ENCODE data around the gene PDE6C.

PDE6C gene

GRCh38 chr10:93620925-93621324 lies 8.6 kb downstream of the PDE6C start:
- no peaks in the 10 kb centered on the region for H3K4me1 ChIP-seq (ENCODE audit: control insufficient read depth in 5 of 5, insufficient read depth in 5 of 5, low read length in 5 of 5)
- H3K27ac ChIP-seq (ENCODE audit: low read depth, low read length), result no peak overlapping the region
- no peak overlapping the region for H3K4me3 ChIP-seq (ENCODE audit: low read depth in 1 of 5, low read length in 5 of 5)
- H3K9ac ChIP-seq (ENCODE audit: low read length in 5 of 5), result no peak overlapping the region
- no peaks in the 10 kb centered on the region for H3K27me3 ChIP-seq (ENCODE audit: control insufficient read depth in 5 of 5, insufficient read depth in 4 of 5, low read length in 5 of 5)
- no peaks in the 10 kb centered on the region for H3K36me3 ChIP-seq (ENCODE audit: control insufficient read depth in 5 of 5, insufficient read depth in 5 of 5, low read length in 5 of 5)
- H3K9me3 ChIP-seq (ENCODE audit: control insufficient read depth in 5 of 5, low read length in 5 of 5), result no peaks in the 10 kb centered on the region

- H3K4me3 ChIP-seq (ENCODE audit: low read depth in 1 of 5, low read length in 5 of 5), result no peak overlapping the region
- H3K36me3 ChIP-seq (ENCODE audit: control insufficient read depth in 5 of 5, insufficient read depth in 5 of 5, low read length in 5 of 5), result no peaks in the 10 kb centered on the region
- H3K27ac ChIP-seq (ENCODE audit: low read depth, low read length), result no peak overlapping the region
- no peaks in the 10 kb centered on the region for H3K4me1 ChIP-seq (ENCODE audit: control insufficient read depth in 5 of 5, insufficient read depth in 5 of 5, low read length in 5 of 5)
- no peaks in the 10 kb centered on the region for H3K27me3 ChIP-seq (ENCODE audit: control insufficient read depth in 5 of 5, insufficient read depth in 4 of 5, low read length in 5 of 5)
- H3K9ac ChIP-seq (ENCODE audit: low read length in 5 of 5), result no peak overlapping the region
- H3K9me3 ChIP-seq (ENCODE audit: control insufficient read depth in 5 of 5, low read length in 5 of 5), result no peaks in the 10 kb centered on the region
Measured at GRCh38 chr10:93622942-93623341, 10.6 kb downstream of the PDE6C start.

GRCh38 chr10:93628858-93629257 lies 16.5 kb downstream of the PDE6C start:
- no peaks in the 10 kb centered on the region for H3K36me3 ChIP-seq (ENCODE audit: control insufficient read depth in 5 of 5, insufficient read depth in 5 of 5, low read length in 5 of 5)
- no peaks in the 10 kb centered on the region for H3K9me3 ChIP-seq (ENCODE audit: control insufficient read depth in 5 of 5, low read length in 5 of 5)
- no peak overlapping the region for H3K27ac ChIP-seq (ENCODE audit: low read depth, low read length)
- peaks cover 0 to 10% (median 0%) of the 10 kb centered on the region in 5 donors for H3K27me3 ChIP-seq (ENCODE audit: control insufficient read depth in 5 of 5, insufficient read depth in 4 of 5, low read length in 5 of 5)
- no peak overlapping the region for H3K4me3 ChIP-seq (ENCODE audit: low read depth in 1 of 5, low read length in 5 of 5)
- H3K9ac ChIP-seq (ENCODE audit: low read length in 5 of 5), result no peak overlapping the region
- no peaks in the 10 kb centered on the region for H3K4me1 ChIP-seq (ENCODE audit: control insufficient read depth in 5 of 5, insufficient read depth in 5 of 5, low read length in 5 of 5)

- Histone ChIP-seq H3K27ac (ENCODE audit: low read depth, low read length) (no peak overlapping the region), H3K27me3 (ENCODE audit: control insufficient read depth in 5 of 5, insufficient read depth in 4 of 5, low read length in 5 of 5) (peaks cover 0 to 10% (median 0%) of the 10 kb centered on the region in 5 donors), H3K9me3 (ENCODE audit: control insufficient read depth in 5 of 5, low read length in 5 of 5) (no peaks in the 10 kb centered on the region), H3K4me3 (ENCODE audit: low read depth in 1 of 5, low read length in 5 of 5) (no peak overlapping the region), H3K4me1 (ENCODE audit: control insufficient read depth in 5 of 5, insufficient read depth in 5 of 5, low read length in 5 of 5) (no peaks in the 10 kb centered on the region), H3K9ac (ENCODE audit: low read length in 5 of 5) (no peak overlapping the region), H3K36me3 (ENCODE audit: control insufficient read depth in 5 of 5, insufficient read depth in 5 of 5, low read length in 5 of 5) (no peaks in the 10 kb centered on the region)
Measured at GRCh38 chr10:93629647-93630305, 17.4 kb downstream of the PDE6C start.

- Histone ChIP-seq H3K9ac (ENCODE audit: low read length in 5 of 5) (no peak overlapping the region), H3K4me3 (ENCODE audit: low read depth in 1 of 5, low read length in 5 of 5) (no peak overlapping the region), H3K27ac (ENCODE audit: low read depth, low read length) (no peak overlapping the region), H3K36me3 (ENCODE audit: control insufficient read depth in 5 of 5, insufficient read depth in 5 of 5, low read length in 5 of 5) (no peaks in the 10 kb centered on the region), H3K4me1 (ENCODE audit: control insufficient read depth in 5 of 5, insufficient read depth in 5 of 5, low read length in 5 of 5) (no peaks in the 10 kb centered on the region), H3K9me3 (ENCODE audit: control insufficient read depth in 5 of 5, low read length in 5 of 5) (no peaks in the 10 kb centered on the region), H3K27me3 (ENCODE audit: control insufficient read depth in 5 of 5, insufficient read depth in 4 of 5, low read length in 5 of 5) (peaks cover 0 to 10% (median 0%) of the 10 kb centered on the region in 5 donors)
Measured at GRCh38 chr10:93630625-93631557, 18.6 kb downstream of the PDE6C start.

GRCh38 chr10:93639791-93640190 lies 27.5 kb downstream of the PDE6C start:
- Histone ChIP-seq H3K4me3 (ENCODE audit: low read depth in 1 of 5, low read length in 5 of 5) (no peak overlapping the region), H3K36me3 (ENCODE audit: control insufficient read depth in 5 of 5, insufficient read depth in 5 of 5, low read length in 5 of 5) (no peaks in the 10 kb centered on the region), H3K27ac (ENCODE audit: low read depth, low read length) (no peak overlapping the region), H3K9me3 (ENCODE audit: control insufficient read depth in 5 of 5, low read length in 5 of 5) (peaks cover 0 to 2% (median 0%) of the 10 kb centered on the region in 5 donors), H3K4me1 (ENCODE audit: control insufficient read depth in 5 of 5, insufficient read depth in 5 of 5, low read length in 5 of 5) (no peaks in the 10 kb centered on the region), H3K9ac (ENCODE audit: low read length in 5 of 5) (no peak overlapping the region), H3K27me3 (ENCODE audit: control insufficient read depth in 5 of 5, insufficient read depth in 4 of 5, low read length in 5 of 5) (no peaks in the 10 kb centered on the region)

GRCh38 chr10:93652857-93653256 lies 40.5 kb downstream of the PDE6C start:
- H3K27me3 ChIP-seq (ENCODE audit: control insufficient read depth in 5 of 5, insufficient read depth in 4 of 5, low read length in 5 of 5), result no peaks in the 10 kb centered on the region

GRCh38 chr10:93654201-93654600 lies 41.9 kb downstream of the PDE6C start:
- H3K27ac ChIP-seq (ENCODE audit: low read depth, low read length), result no peak overlapping the region
- H3K27me3 ChIP-seq (ENCODE audit: control insufficient read depth in 5 of 5, insufficient read depth in 4 of 5, low read length in 5 of 5), result no peaks in the 10 kb centered on the region
- no peaks in the 10 kb centered on the region for H3K4me1 ChIP-seq (ENCODE audit: control insufficient read depth in 5 of 5, insufficient read depth in 5 of 5, low read length in 5 of 5)
- no peaks in the 10 kb centered on the region for H3K9me3 ChIP-seq (ENCODE audit: control insufficient read depth in 5 of 5, low read length in 5 of 5)
- no peak overlapping the region for H3K9ac ChIP-seq (ENCODE audit: low read length in 5 of 5)
- H3K36me3 ChIP-seq (ENCODE audit: control insufficient read depth in 5 of 5, insufficient read depth in 5 of 5, low read length in 5 of 5), result no peaks in the 10 kb centered on the region
- no peak overlapping the region for H3K4me3 ChIP-seq (ENCODE audit: low read depth in 1 of 5, low read length in 5 of 5)

More at GRCh38 chr10:93652857-93653256, 40.5 kb downstream of the PDE6C start:
- no peak overlapping the region for H3K4me3 ChIP-seq (ENCODE audit: low read depth in 1 of 5, low read length in 5 of 5)
- no peaks in the 10 kb centered on the region for H3K36me3 ChIP-seq (ENCODE audit: control insufficient read depth in 5 of 5, insufficient read depth in 5 of 5, low read length in 5 of 5)
- H3K27ac ChIP-seq (ENCODE audit: low read depth, low read length), result no peak overlapping the region
- H3K9ac ChIP-seq (ENCODE audit: low read length in 5 of 5), result no peak overlapping the region
- no peaks in the 10 kb centered on the region for H3K9me3 ChIP-seq (ENCODE audit: control insufficient read depth in 5 of 5, low read length in 5 of 5)
- no peaks in the 10 kb centered on the region for H3K4me1 ChIP-seq (ENCODE audit: control insufficient read depth in 5 of 5, insufficient read depth in 5 of 5, low read length in 5 of 5)

- Histone ChIP-seq H3K4me3 (ENCODE audit: low read depth in 1 of 5, low read length in 5 of 5) (no peak overlapping the region), H3K9ac (ENCODE audit: low read length in 5 of 5) (no peak overlapping the region), H3K27me3 (ENCODE audit: control insufficient read depth in 5 of 5, insufficient read depth in 4 of 5, low read length in 5 of 5) (no peaks in the 10 kb centered on the region), H3K27ac (ENCODE audit: low read depth, low read length) (no peak overlapping the region), H3K9me3 (ENCODE audit: control insufficient read depth in 5 of 5, low read length in 5 of 5) (no peaks in the 10 kb centered on the region), H3K4me1 (ENCODE audit: control insufficient read depth in 5 of 5, insufficient read depth in 5 of 5, low read length in 5 of 5) (no peaks in the 10 kb centered on the region), H3K36me3 (ENCODE audit: control insufficient read depth in 5 of 5, insufficient read depth in 5 of 5, low read length in 5 of 5) (peaks cover 4 to 8% (median 8%) of the 10 kb centered on the region in 5 donors)
Measured at GRCh38 chr10:93656155-93656554, 43.8 kb downstream of the PDE6C start.

- Histone ChIP-seq H3K27ac (ENCODE audit: low read depth, low read length) (no peak overlapping the region), H3K4me3 (ENCODE audit: low read depth in 1 of 5, low read length in 5 of 5) (no peak overlapping the region), H3K4me1 (ENCODE audit: control insufficient read depth in 5 of 5, insufficient read depth in 5 of 5, low read length in 5 of 5) (no peaks in the 10 kb centered on the region), H3K9me3 (ENCODE audit: control insufficient read depth in 5 of 5, low read length in 5 of 5) (no peaks in the 10 kb centered on the region), H3K27me3 (ENCODE audit: control insufficient read depth in 5 of 5, insufficient read depth in 4 of 5, low read length in 5 of 5) (no peaks in the 10 kb centered on the region), H3K9ac (ENCODE audit: low read length in 5 of 5) (no peak overlapping the region), H3K36me3 (ENCODE audit: control insufficient read depth in 5 of 5, insufficient read depth in 5 of 5, low read length in 5 of 5) (peaks cover 8 to 16% (median 10%) of the 10 kb centered on the region in 5 donors)
Measured at GRCh38 chr10:93657757-93658156, 45.4 kb downstream of the PDE6C start.

Measured in subcutaneous abdominal adipose tissue (tissue), 5 donors.